K562 treated with DMSO at 1 percent for 24 hours (cell line): ENCODE results near the gene GPR162. TPM values are rescaled to one million over a fixed set of nuclear protein-coding genes. Genes with fewer than 3 reads are reported as not detected.

Experiments used
- total RNA-seq: library from RNA; unstranded; fragments of 300-600 nt; gene quantifications from 2 replicates; pipeline ENCODE4 v1.2.3, GENCODE V29; 2022; ENCODE audit warnings: low read depth; ENCODE audit not compliant: insufficient read depth

The GPR162 gene, protein sequence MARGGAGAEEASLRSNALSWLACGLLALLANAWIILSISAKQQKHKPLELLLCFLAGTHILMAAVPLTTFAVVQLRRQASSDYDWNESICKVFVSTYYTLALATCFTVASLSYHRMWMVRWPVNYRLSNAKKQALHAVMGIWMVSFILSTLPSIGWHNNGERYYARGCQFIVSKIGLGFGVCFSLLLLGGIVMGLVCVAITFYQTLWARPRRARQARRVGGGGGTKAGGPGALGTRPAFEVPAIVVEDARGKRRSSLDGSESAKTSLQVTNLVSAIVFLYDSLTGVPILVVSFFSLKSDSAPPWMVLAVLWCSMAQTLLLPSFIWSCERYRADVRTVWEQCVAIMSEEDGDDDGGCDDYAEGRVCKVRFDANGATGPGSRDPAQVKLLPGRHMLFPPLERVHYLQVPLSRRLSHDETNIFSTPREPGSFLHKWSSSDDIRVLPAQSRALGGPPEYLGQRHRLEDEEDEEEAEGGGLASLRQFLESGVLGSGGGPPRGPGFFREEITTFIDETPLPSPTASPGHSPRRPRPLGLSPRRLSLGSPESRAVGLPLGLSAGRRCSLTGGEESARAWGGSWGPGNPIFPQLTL
- total RNA-seq, result 3.4 and 5.0 TPM in 2 replicates

DNA sequence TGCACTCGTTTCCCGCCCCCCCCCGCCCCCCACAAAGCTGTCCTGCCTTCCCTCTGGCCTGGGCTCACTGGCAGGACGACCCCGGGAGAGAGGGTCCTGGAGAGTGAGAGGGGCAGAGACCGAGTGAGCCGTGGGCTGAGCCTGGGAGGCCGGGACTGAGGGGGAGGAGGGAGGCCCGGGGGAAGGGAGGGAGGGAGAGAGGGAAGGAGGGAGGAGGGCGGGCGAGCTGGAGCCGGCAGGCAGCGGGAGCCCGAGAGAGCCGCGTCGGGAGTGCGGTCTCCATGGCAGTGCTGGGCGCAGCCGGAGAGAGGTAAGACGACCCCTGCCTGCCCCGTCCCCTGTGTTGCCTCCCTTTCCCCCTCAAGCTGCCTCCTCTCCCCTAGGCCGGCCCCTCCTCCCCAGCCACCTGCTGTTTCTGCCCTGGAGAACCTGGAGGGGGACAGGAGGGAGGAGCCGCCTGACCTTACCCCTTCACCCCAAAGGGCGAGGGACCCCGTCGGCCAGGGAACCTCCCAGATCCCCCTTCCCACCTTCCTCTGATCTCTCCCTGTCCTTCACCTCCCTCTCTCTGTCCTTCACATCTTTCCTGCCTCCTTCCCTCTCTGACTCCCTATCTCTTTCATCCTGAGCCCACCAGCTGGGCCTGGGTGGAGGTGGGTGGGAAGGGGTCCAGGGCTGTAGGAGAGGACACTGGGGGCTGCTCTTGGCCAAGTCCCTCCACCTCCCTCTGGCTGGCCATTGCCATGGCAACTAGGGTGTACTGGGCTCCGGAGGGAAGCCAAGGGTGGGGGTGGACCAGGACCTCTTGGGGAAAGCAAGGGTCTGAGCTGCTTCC is at the start of gene GPR162:
Gene GPR162, plus strand, starts transcription at position 231 of the 835 bp plus-strand sequence. CDS start 2,078 bp downstream, outside the sequence.

DNA sequence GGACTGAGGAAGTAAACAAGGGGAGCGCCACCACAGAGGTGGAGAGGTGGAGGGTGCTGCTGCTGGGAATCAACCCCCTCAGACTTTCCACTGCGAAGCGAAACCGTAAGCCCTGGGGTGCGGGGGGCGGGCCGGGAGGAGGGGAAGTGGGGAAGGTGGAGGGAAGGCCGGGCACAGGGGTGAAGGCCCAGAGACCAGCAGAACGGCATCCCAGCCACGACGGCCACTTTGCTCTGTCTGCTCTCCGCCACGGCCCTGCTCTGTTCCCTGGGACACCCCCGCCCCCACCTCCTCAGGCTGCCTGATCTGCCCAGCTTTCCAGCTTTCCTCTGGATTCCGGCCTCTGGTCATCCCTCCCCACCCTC is 49.3 kb upstream of the GPR162 start, which contains the start of gene LAG3:
Gene LAG3, plus strand, starts transcription at position 190 of the 365 bp plus-strand sequence. CDS start 333 bp downstream, outside the sequence.

DNA sequence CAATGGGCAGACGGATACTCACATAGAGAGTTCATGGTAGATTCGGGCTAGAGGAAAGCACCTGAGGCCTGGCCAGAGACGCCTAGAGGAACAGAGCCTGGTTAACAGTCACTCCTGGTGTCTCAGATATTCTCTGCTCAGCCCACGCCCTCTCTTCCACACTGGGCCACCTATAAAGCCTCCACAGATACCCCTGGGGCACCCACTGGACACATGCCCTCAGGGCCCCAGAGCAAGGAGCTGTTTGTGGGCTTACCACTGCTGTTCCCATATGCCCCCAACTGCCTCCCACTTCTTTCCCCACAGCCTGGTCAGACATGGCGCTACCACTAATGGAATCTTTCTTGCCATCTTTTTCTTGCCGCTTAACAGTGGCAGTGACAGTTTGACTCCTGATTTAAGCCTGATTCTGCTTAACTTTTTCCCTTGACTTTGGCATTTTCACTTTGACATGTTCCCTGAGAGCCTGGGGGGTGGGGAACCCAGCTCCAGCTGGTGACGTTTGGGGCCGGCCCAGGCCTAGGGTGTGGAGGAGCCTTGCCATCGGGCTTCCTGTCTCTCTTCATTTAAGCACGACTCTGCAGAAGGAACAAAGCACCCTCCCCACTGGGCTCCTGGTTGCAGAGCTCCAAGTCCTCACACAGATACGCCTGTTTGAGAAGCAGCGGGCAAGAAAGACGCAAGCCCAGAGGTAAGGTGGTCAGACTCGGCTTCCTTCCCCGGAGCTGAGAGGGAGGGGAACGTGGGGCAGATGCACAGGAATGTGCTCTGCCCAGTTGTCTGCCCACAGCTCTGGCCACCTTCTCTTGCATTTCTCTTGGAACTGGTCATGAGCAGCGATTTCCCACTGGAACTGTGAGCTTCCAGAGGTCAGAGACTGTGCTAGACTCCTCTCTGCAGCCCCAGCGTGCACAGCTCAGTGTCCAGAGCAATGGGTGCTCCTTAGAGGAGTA is 32.4 kb upstream of the GPR162 start, which contains the start of gene CD4:
Gene CD4, plus strand, starts transcription at position 557 of the 953 bp plus-strand sequence. CDS start 10,611 bp downstream, outside the sequence.

DNA sequence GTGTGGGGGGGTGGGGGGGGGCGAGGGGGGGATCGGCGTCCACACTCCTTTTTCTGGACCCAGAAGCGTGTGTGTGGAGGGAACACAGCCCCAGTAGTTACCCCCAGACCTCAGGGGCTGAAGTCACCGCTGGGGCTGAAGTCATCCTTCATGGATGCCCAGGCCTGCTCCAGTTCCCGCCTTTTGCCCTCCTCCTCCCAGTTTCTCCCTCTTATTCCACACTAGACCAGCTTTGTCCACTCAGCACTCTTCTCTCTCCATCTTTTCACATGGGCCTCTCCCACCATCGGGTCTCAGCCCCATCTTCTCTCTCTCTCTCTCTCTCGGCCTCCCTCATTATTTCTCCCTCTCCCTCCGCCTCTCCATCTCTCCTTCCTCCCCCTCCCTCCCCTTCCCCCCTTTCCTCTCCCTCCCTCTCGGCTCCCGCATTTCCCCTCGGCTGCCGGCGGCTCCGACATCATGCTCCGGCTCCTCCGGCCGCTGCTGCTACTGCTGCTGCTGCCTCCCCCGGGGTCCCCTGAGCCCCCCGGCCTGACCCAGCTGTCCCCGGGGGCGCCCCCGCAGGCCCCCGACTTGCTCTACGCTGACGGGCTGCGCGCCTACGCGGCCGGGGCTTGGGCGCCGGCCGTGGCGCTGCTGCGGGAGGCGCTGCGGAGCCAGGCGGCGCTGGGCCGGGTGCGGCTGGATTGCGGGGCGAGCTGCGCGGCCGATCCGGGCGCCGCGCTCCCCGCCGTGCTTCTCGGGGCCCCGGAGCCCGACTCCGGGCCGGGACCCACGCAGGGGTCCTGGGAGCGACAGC is 6.6 kb downstream of the GPR162 start, which contains the start of gene P3H3:
Gene P3H3, plus strand, starts transcription at position 426 of the 799 bp plus-strand sequence. Its CDS starts 34 bp downstream, at position 460.

DNA sequence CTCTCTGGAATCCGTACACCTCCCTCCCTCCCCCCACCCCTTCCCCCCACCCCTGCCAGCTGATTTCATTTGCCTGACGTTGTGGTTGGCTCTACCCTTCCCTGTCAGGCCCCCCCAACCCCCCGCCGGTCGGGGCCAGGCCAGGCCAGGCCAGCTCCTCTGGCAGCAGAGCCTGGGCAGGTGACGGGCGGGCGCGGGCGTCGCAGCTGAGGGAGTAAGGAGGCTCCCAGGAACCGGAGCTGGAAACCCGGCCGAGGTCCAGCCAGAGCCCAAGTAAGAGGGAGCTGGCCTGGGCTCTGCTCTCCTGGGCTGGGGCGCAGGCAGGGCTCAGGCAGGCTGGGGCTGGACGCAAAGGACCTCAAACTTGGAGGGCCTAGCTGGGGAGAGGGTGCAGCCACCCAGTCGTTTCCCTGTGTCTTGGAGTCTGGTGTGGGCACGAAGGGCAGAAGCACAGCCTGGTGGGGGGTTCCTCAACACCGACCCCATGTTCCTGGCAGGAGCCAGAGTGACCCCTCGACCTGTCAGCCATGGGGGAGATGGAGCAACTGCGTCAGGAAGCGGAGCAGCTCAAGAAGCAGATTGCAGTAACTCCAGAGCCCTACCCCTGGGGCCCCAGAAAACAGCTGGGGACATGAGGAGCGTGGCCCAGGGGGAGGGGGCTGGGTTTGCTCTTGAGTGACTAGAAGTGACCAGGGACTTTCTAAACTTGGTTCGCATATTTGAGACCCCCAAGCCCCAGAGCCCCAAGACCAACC is 19.3 kb downstream of the GPR162 start, which contains the start of gene GNB3:
Gene GNB3, plus strand, starts transcription at position 165 of the 755 bp plus-strand sequence. Its CDS starts 363 bp downstream, at position 528.

DNA sequence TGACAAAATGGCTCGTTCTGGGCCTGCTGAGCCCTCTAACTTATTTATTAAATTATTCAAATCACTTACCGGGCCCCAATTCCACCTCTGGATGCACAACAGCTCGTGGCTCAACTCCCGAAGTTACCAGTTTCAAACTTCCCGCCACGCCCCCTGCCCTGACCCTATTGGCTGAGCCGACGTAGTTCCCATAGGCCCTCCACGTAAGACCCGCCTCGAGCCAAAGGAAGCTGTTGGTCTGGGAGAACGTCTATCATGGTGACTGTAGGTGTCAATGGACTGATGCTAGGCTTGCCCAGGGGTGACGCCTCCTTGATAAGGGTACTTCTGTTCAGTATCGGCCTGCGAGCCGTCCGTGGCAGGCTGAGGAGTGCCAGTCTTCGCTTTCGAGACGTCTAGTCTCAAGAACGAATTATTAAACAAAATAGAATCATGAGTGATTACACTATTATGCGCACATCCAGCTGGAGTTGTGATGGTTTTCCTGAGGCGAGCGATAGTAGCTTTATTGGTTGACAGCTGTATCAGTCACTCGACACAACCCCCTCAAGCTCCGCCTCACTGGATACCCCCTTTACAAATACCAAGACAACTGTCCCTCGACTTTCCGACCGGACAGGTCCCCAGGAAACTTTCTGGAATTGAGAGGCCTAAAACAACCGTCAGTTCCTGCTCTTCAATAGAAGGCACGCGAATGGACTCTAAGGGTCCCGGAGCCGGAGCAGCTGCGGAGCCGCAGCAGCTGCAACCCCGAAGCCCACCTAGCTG is 29.7 kb downstream of the GPR162 start, which contains the start of gene CDCA3:
Gene CDCA3, minus strand, starts transcription at position 134 of the 768 bp plus-strand sequence. CDS start 334 bp downstream, outside the sequence.

DNA sequence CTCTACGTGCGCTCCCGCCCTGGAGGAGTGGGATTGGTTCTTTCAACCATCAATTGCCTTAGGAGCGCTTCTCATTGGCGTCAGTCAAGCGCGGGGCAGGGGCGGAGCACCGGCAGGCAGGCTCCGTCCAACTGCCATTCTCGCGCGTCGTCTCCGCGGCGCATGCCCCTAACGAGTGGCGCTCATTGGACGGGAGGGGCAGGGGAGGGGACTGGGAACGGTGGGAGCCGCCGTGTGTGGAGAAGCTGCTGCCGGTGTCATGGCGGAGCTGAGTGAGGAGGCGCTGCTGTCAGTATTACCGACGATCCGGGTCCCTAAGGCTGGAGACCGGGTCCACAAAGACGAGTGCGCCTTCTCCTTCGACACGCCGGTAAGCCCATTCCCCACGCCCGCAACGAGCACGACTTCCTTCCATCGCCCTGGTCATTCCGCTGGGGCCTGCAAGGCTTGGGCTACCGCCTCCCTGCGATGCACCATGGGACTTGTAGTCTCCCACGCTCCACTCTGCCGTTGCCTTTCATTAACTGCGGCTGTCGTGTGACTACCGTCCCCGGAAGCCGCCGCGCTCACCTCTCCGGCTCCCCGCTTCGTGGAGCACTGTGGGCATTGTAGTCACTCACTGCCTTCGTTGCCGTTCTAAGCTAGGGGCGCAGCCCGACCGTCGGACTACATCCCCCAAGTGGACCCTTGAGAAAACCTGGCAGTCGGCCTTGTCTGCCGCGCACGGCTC is 30.5 kb downstream of the GPR162 start, which contains the start of gene USP5:
Gene USP5, plus strand, starts transcription at position 230 of the 730 bp plus-strand sequence. Its CDS starts 30 bp downstream, at position 260.

DNA sequence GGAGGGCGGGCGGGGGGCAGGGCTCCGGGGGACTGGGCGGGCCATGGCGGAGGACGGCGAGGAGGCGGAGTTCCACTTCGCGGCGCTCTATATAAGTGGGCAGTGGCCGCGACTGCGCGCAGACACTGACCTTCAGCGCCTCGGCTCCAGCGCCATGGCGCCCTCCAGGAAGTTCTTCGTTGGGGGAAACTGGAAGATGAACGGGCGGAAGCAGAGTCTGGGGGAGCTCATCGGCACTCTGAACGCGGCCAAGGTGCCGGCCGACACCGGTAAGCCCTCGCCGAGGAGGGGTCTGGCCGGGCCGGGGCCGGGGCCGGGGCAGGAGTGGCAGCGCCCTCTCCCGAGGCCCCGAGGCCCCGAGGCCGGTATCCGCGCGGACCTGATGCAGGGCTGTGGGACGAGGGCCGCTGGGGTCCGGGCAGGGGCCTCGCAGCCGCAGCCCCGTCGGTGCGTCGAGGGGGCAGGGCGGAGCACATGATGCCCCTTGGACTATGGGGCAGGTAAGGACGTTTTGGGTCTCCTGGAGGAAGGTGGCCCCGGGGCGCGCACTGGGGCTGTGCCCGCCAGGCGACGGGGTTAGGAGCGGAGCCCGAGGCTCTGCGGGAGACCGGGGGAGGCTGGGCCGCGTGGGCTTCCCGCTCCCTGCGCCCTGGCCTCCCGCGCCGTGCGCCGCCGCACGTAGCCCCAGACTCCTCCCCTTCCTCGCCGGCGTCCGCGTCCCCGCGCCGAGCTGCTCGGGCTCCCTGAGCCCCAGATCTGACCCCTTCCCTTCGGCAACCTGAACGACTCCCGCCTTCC is 46.0 kb downstream of the GPR162 start, which contains the start of gene TPI1:
Gene TPI1, plus strand, starts transcription at position 119 of the 798 bp plus-strand sequence. Its CDS starts 36 bp downstream, at position 155.

DNA sequence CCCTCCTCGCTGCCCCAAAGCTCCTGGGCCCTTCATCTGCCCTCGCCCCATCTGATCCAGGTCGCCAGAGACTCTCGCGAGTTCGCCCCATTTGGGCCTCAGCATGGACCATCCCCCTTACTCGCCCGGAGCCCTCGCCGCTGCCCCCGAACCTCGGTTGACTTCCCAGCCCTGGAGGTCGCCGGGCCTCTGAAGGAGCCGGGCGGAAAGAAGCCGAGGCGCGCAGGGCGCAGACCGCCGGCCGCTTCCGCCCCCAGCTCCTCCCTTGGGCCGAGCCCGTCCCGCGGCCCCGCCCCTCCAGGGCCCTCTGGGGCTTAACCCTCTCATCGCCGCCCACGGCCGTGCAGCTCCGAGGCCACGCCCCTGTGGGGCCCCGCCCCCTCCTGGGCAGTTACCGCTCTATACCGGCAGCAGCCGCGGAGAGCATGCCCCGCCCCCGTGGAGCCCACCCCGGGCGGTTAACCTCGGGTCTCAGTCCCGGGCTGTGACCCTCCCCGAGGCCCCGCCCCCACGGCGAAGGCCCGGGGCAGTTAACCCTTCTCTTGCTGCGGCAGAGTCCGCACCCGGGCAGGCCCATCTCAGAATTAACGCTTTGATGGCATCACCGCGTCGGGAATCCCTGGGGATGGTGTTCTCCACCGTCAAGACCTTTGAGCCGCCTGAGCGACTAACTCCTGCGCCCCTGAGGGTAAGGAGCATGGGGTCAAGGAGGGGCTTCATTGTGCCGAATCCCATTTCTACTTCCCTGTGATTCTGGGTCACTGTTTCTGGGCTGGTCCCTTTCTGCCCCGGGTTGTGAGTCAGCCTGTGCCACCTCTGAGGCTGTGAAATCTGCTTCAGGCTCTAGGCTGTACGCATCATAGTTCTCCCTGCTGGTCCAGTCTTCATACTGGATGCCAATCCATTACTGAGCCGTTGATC is 51.7 kb downstream of the GPR162 start, which contains the start of gene SPSB2:
Gene SPSB2, minus strand, starts transcription at position 210 of the 921 bp plus-strand sequence. CDS start 402 bp downstream, outside the sequence.

Other genes with a start within 250 kb of the GPR162 start
- 272 and 284 TPM in 2 replicates for gene CHD4, start 214.4 kb upstream of the GPR162 start, total RNA-seq
- 10.7 and 10.8 TPM in 2 replicates for gene LPAR5, start 185.9 kb upstream of the GPR162 start, total RNA-seq
- gene ACRBP, start 174.4 kb upstream of the GPR162 start, total RNA-seq, result 0.88 and 4.2 TPM in 2 replicates
- 29.9 and 30.0 TPM in 2 replicates for gene ING4, start 158.7 kb upstream of the GPR162 start, total RNA-seq
- gene ZNF384, start 132.4 kb upstream of the GPR162 start, total RNA-seq, result 31.4 and 35.4 TPM in 2 replicates
- gene PIANP, start 121.0 kb upstream of the GPR162 start, total RNA-seq, result 0.10 TPM in 1 of 2 replicates, not detected in the other
- 35.9 and 39.5 TPM in 2 replicates for gene COPS7A, start 97.8 kb upstream of the GPR162 start, total RNA-seq
- 177 and 185 TPM in 2 replicates for gene MLF2, start 68.7 kb upstream of the GPR162 start, total RNA-seq
- 448 and 520 TPM in 2 replicates for gene PTMS, start 55.5 kb upstream of the GPR162 start, total RNA-seq
- gene LAG3, start 49.3 kb upstream of the GPR162 start, total RNA-seq, result 0.81 and 1.1 TPM in 2 replicates
- gene CD4, start 32.3 kb upstream of the GPR162 start, total RNA-seq, result 0.10 TPM in 1 of 2 replicates, not detected in the other
- 16.1 and 17.8 TPM in 2 replicates for gene P3H3, start 6.6 kb downstream of the GPR162 start, total RNA-seq
- gene GNB3, start 19.1 kb downstream of the GPR162 start, total RNA-seq, result 1.3 and 1.7 TPM in 2 replicates
- 26.4 and 26.9 TPM in 2 replicates for gene CDCA3, start 29.5 kb downstream of the GPR162 start, total RNA-seq
- gene USP5, start 30.3 kb downstream of the GPR162 start, total RNA-seq, result 73.2 and 74.7 TPM in 2 replicates
- gene TPI1, start 45.7 kb downstream of the GPR162 start, total RNA-seq, result 522 and 527 TPM in 2 replicates
- gene SPSB2, start 51.5 kb downstream of the GPR162 start, total RNA-seq, result 8.9 and 12.1 TPM in 2 replicates
- 7.1 and 9.8 TPM in 2 replicates for gene LRRC23, start 83.0 kb downstream of the GPR162 start, total RNA-seq
- 36.4 and 37.6 TPM in 2 replicates for gene ENO2, start 92.8 kb downstream of the GPR162 start, total RNA-seq
- 46.0 and 52.1 TPM in 2 replicates for gene ATN1, start 106.1 kb downstream of the GPR162 start, total RNA-seq
- gene RNU7-1, start 122.0 kb downstream of the GPR162 start, total RNA-seq, result not detected in 2 replicates
- gene C12orf57, start 122.2 kb downstream of the GPR162 start, total RNA-seq, result 433 and 493 TPM in 2 replicates
- gene PTPN6, start 129.5 kb downstream of the GPR162 start, total RNA-seq, result 14.6 and 18.9 TPM in 2 replicates
- 260 and 269 TPM in 2 replicates for gene PHB2, start 148.8 kb downstream of the GPR162 start, total RNA-seq
- 17.6 and 18.3 TPM in 2 replicates for gene EMG1, start 149.1 kb downstream of the GPR162 start, total RNA-seq
- 26.2 and 26.8 TPM in 2 replicates for gene LPCAT3, start 196.7 kb downstream of the GPR162 start, total RNA-seq
- 1.6 and 2.9 TPM in 2 replicates for gene C1S, start 238.9 kb downstream of the GPR162 start, total RNA-seq